ENCODE measurements around the gene PHF14. TPM values are rescaled to one million over a fixed set of nuclear protein-coding genes. Genes with fewer than 3 reads are reported as not detected.

PHF14 gene
- total RNA-seq, 2 experiments from 2014 or later, result 28.6 to 31.5 TPM

DNA sequence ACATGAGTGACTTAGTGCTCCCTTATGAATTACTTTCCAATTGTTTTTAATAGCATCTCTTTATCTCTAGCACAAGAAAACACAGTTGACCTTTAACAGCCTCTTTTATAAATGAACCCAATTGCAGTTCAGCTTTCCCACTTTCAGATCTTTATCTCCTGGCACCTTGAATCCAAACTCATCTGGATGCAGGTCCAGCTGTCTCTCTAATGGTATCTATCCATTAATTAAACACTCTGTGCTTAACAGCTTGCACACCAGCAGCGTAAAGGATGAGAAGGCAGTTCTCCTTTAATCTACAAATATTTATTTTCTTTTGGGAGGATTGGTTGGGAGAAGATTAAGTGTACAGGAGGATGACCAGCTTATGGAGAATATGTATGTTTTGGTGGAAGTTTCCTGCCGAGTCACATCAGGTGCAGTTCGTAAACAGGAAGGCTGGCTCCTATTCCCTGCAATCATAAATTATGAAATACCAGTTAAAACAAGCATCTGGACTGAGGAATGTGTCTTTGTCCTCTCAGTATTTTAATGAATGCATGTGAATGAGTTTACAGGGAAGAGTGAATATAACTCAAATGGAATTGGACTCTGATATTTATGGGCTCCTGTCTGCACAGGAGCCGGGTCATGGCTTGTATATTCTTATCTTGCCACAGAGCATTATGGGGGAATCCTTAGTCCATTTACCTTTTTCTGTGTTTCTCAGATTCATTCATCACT is 232.7 kb downstream of the PHF14 start:
- ChIA-PET POLR2A (no interaction called here), CTCF (no interaction called here)
- Mint-ChIP-seq H3K27me3 (no peaks in the 10 kb centered on the region), H3K27ac (no peak overlapping the region), H3K4me3 (no peak overlapping the region), H3K9me3 (no peaks in the 10 kb centered on the region), H3K4me1 (ENCODE audit: low read depth) (peaks cover 2% of the 10 kb centered on the region), H3K36me3 (no peaks in the 10 kb centered on the region)
- intact Hi-C loops (cut with micrococcal nuclease), result no loop called here
- no peak for DNase-seq

DNA sequence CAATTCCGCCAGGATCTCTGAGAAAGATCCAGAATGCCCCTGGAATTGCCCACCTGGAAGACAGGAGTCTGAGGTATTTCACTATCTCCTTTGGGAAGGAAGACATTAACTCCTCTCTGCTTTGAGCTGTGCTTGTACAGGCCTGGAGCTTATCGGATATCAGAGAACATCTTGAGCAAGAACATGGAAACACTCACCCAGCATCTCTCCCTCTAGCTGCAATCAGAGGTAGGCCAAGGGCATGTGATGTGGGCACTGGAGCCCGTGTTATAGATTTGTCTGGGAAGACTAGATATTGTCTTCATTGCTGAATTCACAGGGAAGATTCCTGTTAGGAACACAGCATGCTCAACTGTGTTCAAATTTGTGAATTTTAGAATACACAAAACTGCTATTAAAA is 233.9 kb downstream of the PHF14 start:
- H3K4me1 Mint-ChIP-seq (ENCODE audit: low read depth), result peaks cover 2% of the 10 kb centered on the region
- no peak overlapping the region for H3K27ac Mint-ChIP-seq
- no peak for DNase-seq
- no peaks in the 10 kb centered on the region for H3K36me3 Mint-ChIP-seq
- H3K27me3 Mint-ChIP-seq, result peaks cover 1% of the 10 kb centered on the region
- no peak overlapping the region for H3K4me3 Mint-ChIP-seq
- intact Hi-C loops (cut with micrococcal nuclease), result no loop called here
- ChIA-PET POLR2A (no interaction called here), CTCF (no interaction called here)
- no peaks in the 10 kb centered on the region for H3K9me3 Mint-ChIP-seq

DNA sequence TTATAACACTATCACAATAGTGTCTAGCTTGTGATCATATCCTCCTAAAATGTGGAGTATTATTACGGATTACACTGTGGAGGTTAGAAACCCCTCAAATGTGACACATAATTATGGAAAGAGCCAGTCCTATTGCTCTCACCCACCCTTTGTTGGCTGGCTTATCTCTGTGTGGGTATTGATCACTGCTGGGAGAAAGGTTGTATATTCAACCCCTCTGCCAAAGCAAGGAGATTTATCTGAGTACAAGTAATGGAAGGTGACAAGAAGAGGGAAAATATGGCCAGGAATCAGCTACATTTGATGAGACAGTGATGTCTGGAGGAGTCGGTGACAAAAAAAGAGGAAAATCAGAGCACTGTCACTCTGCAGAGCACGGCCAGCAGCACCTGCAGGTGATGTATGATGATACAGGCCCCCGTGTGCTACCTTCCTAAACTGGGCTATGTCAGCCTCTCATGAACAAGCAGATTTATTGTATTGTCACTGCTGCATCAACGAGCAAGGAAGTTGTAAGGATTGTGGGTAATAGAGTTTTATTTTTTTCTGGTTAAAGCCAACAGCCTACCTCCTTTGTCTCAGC is 235.3 kb downstream of the PHF14 start:
- ChIA-PET POLR2A (no interaction called here), CTCF (no interaction called here)
- H3K27me3 Mint-ChIP-seq, result peaks cover 1% of the 10 kb centered on the region
- no peak overlapping the region for H3K4me3 Mint-ChIP-seq
- H3K4me1 Mint-ChIP-seq (ENCODE audit: low read depth), result peaks cover 2% of the 10 kb centered on the region
- no peaks in the 10 kb centered on the region for H3K9me3 Mint-ChIP-seq
- intact Hi-C loops (cut with micrococcal nuclease), result no loop called here
- no peak overlapping the region for H3K27ac Mint-ChIP-seq
- H3K36me3 Mint-ChIP-seq, result no peaks in the 10 kb centered on the region
- no peak for DNase-seq

DNA sequence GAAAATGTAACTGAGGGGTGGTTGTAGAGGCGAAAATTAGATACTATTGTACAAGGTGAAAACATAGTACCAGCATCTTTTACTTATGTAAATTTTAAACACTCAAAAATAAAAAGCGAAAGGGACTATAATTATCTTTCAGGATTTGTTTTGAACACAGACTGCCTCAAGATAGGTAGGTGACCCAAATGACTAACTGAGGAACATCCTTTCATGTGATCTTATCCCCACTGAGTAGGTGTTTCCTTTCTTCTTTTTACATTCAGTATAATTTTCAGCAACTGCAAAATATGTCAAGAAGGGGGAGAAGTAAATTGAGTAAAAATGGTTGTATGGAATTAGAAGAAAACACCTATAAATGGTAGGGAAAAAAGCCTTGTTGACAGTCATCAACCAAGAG is 236.7 kb downstream of the PHF14 start:
- H3K27ac Mint-ChIP-seq, result no peak overlapping the region
- no peaks in the 10 kb centered on the region for H3K36me3 Mint-ChIP-seq
- ChIA-PET CTCF (interaction anchor here (0.7 to 2.3 kb wide), 2 partner anchors 11 to 714 kb away, joined by 3 to 7 read pairs; no protein-coding TSS in a partner anchor), POLR2A (no interaction called here)
- no peaks in the 10 kb centered on the region for H3K9me3 Mint-ChIP-seq
- no peak overlapping the region for H3K4me3 Mint-ChIP-seq
- DNase-seq, result no peak
- H3K4me1 Mint-ChIP-seq (ENCODE audit: low read depth), result peaks cover 2% of the 10 kb centered on the region
- peaks cover 2% of the 10 kb centered on the region for H3K27me3 Mint-ChIP-seq
- intact Hi-C loops (cut with micrococcal nuclease), result loop anchor here (5.0 kb wide), 2 partner anchors 132 to 323 kb away; no protein-coding TSS in a partner anchor

DNA sequence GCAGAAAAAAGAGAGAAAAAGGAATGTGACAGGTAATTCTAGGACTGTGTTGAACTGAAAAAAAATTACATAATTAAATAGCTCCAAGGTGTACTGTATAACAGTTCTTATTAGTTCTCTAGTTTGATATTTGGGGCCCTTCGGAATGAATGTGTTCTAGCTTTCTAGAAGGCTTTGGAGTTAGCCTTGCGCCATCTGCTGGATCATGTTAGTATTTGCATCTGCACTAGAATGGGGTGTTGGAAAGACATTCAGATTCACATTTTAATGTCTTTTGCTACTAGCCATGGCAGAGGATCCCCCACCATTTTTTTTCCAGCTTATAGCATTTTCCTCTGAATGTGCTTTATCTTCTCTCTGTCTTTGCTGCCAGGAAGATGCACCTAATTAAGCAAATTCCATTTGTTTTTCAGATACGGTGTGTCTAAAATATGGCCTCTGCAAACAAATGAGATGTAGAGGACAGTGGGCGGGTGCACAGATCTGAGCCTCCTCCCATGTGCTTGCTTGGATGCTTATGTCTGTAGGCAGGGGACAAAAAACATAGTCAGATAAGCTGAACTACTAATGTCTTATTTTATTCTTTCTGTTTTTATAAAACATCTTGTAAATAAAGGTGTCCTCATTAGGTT is 238.5 kb downstream of the PHF14 start:
- ChIA-PET POLR2A (no interaction called here), CTCF (interaction anchor here (0.6 to 2.3 kb wide), 28 partner anchors 9 to 800 kb away, joined by 3 to 16 read pairs (median 4); a partner anchor contains a TSS)
- H3K4me1 Mint-ChIP-seq (ENCODE audit: low read depth), result peaks cover 2% of the 10 kb centered on the region
- H3K27ac Mint-ChIP-seq, result no peak overlapping the region
- intact Hi-C loops (cut with micrococcal nuclease), result loop anchor here (1.0 to 5.0 kb wide), 3 partner anchors 130 to 325 kb away; a partner anchor contains a TSS
- DNase-seq, result peak; percentile 52
- no peaks in the 10 kb centered on the region for H3K36me3 Mint-ChIP-seq
- H3K27me3 Mint-ChIP-seq, result peaks cover 6% of the 10 kb centered on the region
- no peak overlapping the region for H3K4me3 Mint-ChIP-seq
- no peaks in the 10 kb centered on the region for H3K9me3 Mint-ChIP-seq

DNA sequence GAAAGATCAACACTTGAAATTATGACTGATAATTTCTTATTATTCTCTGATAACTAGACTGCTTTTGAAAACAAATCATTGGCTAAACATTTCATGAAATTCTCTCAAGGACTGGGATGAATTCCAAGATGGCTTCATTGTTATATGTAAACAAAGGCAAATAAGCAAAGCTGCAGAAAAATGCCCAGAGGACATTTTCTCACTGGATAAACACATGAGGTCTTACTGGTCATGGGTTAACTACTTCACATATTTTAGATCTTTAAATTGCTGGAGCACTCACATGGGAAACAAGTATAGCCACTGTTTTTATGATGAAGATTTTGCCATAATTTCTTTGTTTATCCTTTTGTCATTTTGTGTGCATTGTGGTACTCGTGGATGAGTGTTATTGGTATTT is 239.1 kb downstream of the PHF14 start:
- POLR2A ChIA-PET, result no interaction called here
- no peaks in the 10 kb centered on the region for H3K9me3 Mint-ChIP-seq
- no peak for DNase-seq
- intact Hi-C loops (cut with micrococcal nuclease), result loop anchor here (1.0 to 5.0 kb wide), 3 partner anchors 129 to 326 kb away; a partner anchor contains a TSS
- CTCF ChIA-PET, result interaction anchor here (0.6 to 2.2 kb wide), 16 partner anchors 9 to 800 kb away, joined by 3 to 10 read pairs (median 3); no protein-coding TSS in a partner anchor
- H3K4me3 Mint-ChIP-seq, result no peak overlapping the region
- no peaks in the 10 kb centered on the region for H3K36me3 Mint-ChIP-seq
- H3K27me3 Mint-ChIP-seq, result peaks cover 6% of the 10 kb centered on the region
- H3K4me1 Mint-ChIP-seq (ENCODE audit: low read depth), result peaks cover 2% of the 10 kb centered on the region
- H3K27ac Mint-ChIP-seq, result no peak overlapping the region

DNA sequence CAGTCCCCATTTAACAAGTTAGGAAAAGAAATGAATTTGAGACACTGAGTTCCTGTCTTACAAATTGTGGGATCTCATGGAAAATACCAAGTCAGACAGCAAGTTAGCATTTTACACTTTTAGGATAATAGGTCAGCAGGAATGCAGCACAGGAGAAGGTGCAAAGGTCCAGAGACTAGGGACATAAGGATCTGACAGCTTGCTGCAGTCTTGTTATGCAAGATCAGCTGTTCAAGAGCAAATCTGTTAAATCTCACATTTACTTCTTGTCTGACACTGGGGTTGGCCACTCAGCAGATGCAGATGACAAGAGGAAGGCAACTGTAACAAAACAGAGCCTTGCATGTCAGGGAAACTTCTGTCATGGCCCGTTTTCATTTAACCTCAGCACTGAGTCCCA is 239.6 kb downstream of the PHF14 start:
- DNase-seq, result no peak
- CTCF ChIA-PET, result interaction anchor here (0.7 to 2.0 kb wide), 4 partner anchors 10 to 801 kb away, joined by 3 to 5 read pairs (median 3); no protein-coding TSS in a partner anchor
- peaks cover 6% of the 10 kb centered on the region for H3K27me3 Mint-ChIP-seq
- H3K36me3 Mint-ChIP-seq, result no peaks in the 10 kb centered on the region
- no peaks in the 10 kb centered on the region for H3K9me3 Mint-ChIP-seq
- peaks cover 2% of the 10 kb centered on the region for H3K4me1 Mint-ChIP-seq (ENCODE audit: low read depth)
- intact Hi-C loops (cut with micrococcal nuclease), result loop anchor here (5.0 kb wide), 2 partner anchors 129 to 326 kb away; no protein-coding TSS in a partner anchor
- H3K27ac Mint-ChIP-seq, result no peak overlapping the region
- POLR2A ChIA-PET, result no interaction called here
- H3K4me3 Mint-ChIP-seq, result no peak overlapping the region

DNA sequence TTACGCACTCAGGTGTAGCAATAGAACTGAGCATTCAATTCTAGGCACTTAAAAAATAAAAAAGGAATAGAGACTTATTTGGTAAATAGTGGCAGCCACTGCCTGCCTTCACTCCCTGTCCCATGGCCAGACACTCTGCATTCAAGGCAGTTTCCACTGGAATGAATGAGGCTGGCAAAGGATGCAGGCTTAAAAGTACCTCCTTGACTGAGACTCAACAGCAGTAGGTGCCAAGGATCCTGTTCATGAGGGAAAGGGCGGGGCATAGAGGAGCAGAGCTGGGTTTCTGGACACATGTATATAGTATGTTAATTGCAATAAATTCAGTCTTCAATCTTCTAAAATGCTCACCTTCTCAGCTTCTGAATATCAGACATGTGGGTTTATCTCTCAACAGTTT is 242.6 kb downstream of the PHF14 start:
- H3K9me3 Mint-ChIP-seq, result no peaks in the 10 kb centered on the region
- POLR2A ChIA-PET, result no interaction called here
- no peak overlapping the region for H3K4me3 Mint-ChIP-seq
- no peaks in the 10 kb centered on the region for H3K4me1 Mint-ChIP-seq (ENCODE audit: low read depth)
- H3K27me3 Mint-ChIP-seq, result peaks cover 6% of the 10 kb centered on the region
- intact Hi-C loops (cut with micrococcal nuclease), result no loop called here
- no peak for DNase-seq
- no peak overlapping the region for H3K27ac Mint-ChIP-seq
- H3K36me3 Mint-ChIP-seq, result no peaks in the 10 kb centered on the region
- CTCF ChIA-PET, result interaction anchor here (0.6 kb wide), 1 partner anchor 23 kb away, joined by 3 read pairs; no protein-coding TSS in a partner anchor

DNA sequence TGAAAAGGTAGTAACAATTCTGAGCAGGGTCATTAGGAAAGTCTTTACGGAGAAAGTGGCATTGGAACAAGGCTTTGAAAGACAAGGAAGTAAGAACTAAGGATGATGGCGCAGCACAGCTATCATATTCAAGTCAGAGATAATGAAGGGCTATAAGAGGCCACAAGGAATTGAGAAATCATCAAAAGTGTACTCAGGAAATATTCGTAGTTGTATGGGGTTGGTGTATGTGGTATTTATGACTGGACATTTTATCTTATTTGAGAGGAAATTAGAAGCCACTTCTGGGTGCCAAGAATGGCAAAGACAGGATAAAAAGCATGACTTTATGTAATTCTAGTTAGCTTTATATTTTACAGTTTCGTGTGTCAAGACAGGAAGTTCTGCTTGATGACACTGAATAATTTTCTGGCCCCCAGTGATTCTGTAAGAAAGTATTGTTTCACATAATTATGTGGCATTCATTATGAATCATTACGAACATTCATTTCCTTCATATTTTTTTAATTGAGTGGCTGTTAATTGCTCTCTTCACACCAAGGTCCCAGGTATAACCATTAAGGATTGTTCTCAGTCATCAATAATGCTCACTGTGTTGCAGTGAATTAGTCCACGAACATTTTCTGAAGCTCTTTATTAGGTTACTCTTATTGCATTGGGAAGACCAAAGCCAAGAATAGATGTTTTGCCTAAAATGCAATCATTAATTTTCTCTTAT is 244.3 kb downstream of the PHF14 start:
- intact Hi-C loops (cut with micrococcal nuclease), result no loop called here
- DNase-seq, result no peak
- Mint-ChIP-seq H3K27me3 (peaks cover 5% of the 10 kb centered on the region), H3K9me3 (no peaks in the 10 kb centered on the region), H3K27ac (no peak overlapping the region), H3K4me1 (ENCODE audit: low read depth) (no peaks in the 10 kb centered on the region), H3K36me3 (no peaks in the 10 kb centered on the region), H3K4me3 (no peak overlapping the region)
- ChIA-PET POLR2A (no interaction called here), CTCF (no interaction called here)
